Parathyroid adenoma (tissue), 2 donors: ENCODE data around the gene ADO.

Experiments used
- H2AFZ ChIP-seq: fragments of 300-600 bp; sonication (generic); one replicate; pipeline ENCODE4 v1.7.0; 2017; ENCODE audit warnings: antibody characterized with exemption, mild to moderate bottlenecking
- H3K27ac ChIP-seq: fragments of 300-600 bp; sonication (generic); one replicate; pipeline ENCODE4 v1.7.0; 2017
- H3K27me3 ChIP-seq: fragments of 300-600 bp; sonication (generic); one replicate; pipeline ENCODE4 v1.7.0; 2017; ENCODE audit warnings: low read length; ENCODE audit not compliant: control insufficient read depth, insufficient read depth
- H3K36me3 ChIP-seq: fragments of 300-600 bp; sonication (generic); one replicate; pipeline ENCODE4 v1.7.0; 2017; ENCODE audit warnings: low read length; ENCODE audit not compliant: control insufficient read depth, insufficient read depth
- H3K4me1 ChIP-seq: fragments of 300-600 bp; sonication (generic); one replicate; pipeline ENCODE4 v1.7.0; 2017; ENCODE audit warnings: control low read depth
- H3K4me2 ChIP-seq: fragments of 300-600 bp; sonication (generic); one replicate; pipeline ENCODE4 v1.7.0; 2017; ENCODE audit warnings: low read length
- H3K4me3 ChIP-seq: fragments of 300-600 bp; sonication (generic); one replicate; pipeline ENCODE4 v1.7.0; 2017; ENCODE audit warnings: low read depth, low read length
- H3K79me2 ChIP-seq: fragments of 300-600 bp; sonication (generic); one replicate; pipeline ENCODE4 v1.7.0; 2017; ENCODE audit warnings: control low read depth
- H3K9ac ChIP-seq: fragments of 300-600 bp; sonication (generic); one replicate; pipeline ENCODE4 v1.7.0; 2017; ENCODE audit warnings: mild to moderate bottlenecking
- H3K9me3 ChIP-seq: fragments of 300-600 bp; sonication (generic); one replicate; pipeline ENCODE4 v1.7.0; 2017; ENCODE audit warnings: low read length; ENCODE audit not compliant: control insufficient read depth
- CTCF ChIP-seq: fragments of 300-600 bp; sonication (generic); IDR thresholded peaks from one replicate; pipeline ENCODE4 v1.7.0; 2017; ENCODE audit warnings: antibody characterized with exemption, mild to moderate bottlenecking
- donor health status: primary hyperparathyroidism.

The ADO gene

DNA sequence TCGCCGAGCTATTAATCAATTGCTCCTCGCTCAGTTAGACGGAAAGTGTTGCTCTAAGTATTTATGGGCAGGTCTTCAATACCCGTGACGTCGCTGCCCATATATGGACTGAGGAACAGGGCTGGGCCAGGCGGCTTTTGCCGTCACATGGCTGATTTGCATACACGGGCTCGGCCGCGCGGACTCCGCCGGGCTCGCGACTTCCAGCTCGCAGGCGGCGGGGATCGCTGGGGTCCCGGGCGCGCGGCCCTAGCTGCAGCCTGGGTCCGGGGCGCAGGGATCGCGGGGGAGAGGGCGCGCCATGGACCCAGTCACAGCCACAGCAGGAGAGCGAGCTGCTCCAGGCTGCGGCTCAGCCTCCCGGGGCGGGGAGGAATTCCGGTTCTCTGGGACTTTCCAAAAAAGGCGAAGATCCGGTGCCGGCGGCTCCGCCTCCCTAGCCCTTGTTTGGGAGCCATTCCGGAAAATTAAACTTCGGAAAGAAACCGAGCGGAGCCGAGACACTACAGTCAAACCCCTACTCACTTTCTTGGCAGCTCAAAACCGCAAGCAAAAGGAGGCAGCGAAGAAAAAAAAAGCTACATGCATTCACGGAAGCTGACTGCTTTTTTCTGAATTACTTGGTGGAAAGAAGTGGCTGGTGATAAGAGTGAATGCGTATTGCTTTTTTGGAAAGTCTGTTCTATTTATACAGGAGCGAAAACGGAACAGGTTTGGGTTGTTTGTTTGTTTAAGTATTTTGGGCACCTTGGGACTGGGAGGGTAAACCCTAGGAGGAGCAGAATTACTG is 12.0 kb downstream of the ADO start, which contains the start of gene EGR2:
EGR2 (minus strand) TSS at position 36 of the 790 bp plus-strand sequence. CDS start 337 bp downstream, outside the sequence.
- Histone ChIP-seq H3K9me3 (no peaks in the 10 kb centered on the region), H3K9ac (peak within 1 kb of the TSS; percentile 3), H3K79me2 (no peaks in the 10 kb centered on the region), H3K4me2 (peak within 1 kb of the TSS; percentile 99), H3K4me1 (peaks cover 7% of the 10 kb centered on the region), H3K4me3 (peak within 1 kb of the TSS; percentile 86), H3K36me3 (no peaks in the 10 kb centered on the region), H3K27me3 (peaks cover 4% of the 10 kb centered on the region), H3K27ac (peak within 1 kb of the TSS; percentile 74), H2AFZ (peak within 1 kb of the TSS; percentile 86)
- no peak for TF ChIP-seq CTCF

DNA sequence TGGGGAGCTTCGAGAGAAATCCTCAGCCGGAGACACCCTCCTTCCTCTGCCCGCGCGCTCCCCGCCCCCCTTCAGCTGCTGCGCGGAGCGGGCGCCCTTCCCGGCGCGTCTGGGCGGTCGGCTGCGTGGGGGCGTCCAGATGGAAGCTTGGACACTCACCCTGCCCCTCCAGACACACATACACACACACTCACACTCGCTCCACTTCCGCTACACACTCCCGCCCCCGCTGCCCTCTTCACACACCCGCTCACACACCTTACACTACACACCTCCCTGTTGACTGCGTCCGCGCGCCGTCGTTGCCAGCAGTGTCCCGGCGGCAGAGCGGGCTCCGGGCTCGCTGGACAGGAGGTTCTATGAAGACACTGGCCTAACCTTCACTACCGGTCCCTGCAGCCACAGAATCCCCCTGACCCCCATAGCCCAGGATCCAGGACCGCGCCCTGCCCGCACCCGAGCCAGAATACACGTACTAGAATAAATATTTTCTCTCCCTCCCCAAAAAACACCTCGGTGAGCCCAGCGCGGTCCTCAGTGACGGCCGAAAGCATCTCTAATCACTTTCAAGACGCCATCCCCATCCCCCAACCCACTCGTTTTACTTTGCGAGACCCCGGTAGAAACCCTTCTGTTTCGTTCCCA is 12.7 kb downstream of the ADO start:
- Histone ChIP-seq H3K9me3 (no peaks in the 10 kb centered on the region), H3K4me1 (peaks cover 7% of the 10 kb centered on the region), H3K27ac (peak overlapping the region; percentile 74), H2AFZ (peak overlapping the region; percentile 86), H3K4me3 (peak overlapping the region; percentile 86), H3K27me3 (peaks cover 4% of the 10 kb centered on the region), H3K79me2 (no peaks in the 10 kb centered on the region), H3K36me3 (no peaks in the 10 kb centered on the region), H3K9ac (peak overlapping the region; percentile 3), H3K4me2 (peak overlapping the region; percentile 99)
- TF ChIP-seq CTCF = no peak

DNA sequence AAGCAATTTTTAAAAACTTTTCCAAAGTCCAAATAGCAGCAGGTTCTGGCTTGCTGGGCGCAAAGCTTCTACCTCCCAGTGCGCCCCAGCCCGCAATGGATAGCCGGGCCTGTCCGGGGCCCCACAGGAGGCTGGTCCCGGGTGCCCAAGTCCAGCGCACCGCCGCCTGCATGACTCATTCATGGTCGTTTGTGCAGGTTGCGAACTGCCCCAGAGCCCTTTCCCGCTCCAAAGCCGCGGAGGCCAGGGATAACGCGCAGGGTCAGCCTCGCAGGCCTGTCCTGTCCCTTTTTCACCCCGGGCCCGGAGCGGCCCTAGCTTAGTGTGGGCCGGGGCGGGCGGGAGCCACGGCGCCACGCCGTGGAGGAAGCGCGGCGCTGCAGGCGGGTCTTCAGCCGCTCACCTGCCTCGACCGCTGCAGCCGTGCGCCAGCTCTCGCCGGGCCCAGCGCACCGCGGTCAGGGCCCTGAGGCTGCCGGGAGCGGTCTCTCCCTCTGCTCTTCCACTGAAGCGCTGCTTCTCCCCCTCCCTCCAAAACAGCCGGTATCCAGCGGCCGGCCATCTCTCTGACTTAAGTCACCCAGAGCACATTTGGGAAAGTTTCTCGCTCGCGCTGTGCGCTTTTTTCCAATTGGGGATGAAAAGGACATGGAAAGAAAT is 13.4 kb downstream of the ADO start:
- H3K4me2 ChIP-seq = peak overlapping the region; percentile 99
- H3K27ac ChIP-seq = peak overlapping the region; percentile 74
- peak overlapping the region; percentile 86 for H3K4me3 ChIP-seq
- H3K79me2 ChIP-seq = no peaks in the 10 kb centered on the region
- H3K9ac ChIP-seq = no peak overlapping the region
- H3K9me3 ChIP-seq = no peaks in the 10 kb centered on the region
- H3K27me3 ChIP-seq = peaks cover 4% of the 10 kb centered on the region
- peak; percentile 77 for TF ChIP-seq CTCF
- H3K36me3 ChIP-seq = no peaks in the 10 kb centered on the region
- peaks cover 7% of the 10 kb centered on the region for H3K4me1 ChIP-seq
- H2AFZ ChIP-seq = peak overlapping the region; percentile 86

DNA sequence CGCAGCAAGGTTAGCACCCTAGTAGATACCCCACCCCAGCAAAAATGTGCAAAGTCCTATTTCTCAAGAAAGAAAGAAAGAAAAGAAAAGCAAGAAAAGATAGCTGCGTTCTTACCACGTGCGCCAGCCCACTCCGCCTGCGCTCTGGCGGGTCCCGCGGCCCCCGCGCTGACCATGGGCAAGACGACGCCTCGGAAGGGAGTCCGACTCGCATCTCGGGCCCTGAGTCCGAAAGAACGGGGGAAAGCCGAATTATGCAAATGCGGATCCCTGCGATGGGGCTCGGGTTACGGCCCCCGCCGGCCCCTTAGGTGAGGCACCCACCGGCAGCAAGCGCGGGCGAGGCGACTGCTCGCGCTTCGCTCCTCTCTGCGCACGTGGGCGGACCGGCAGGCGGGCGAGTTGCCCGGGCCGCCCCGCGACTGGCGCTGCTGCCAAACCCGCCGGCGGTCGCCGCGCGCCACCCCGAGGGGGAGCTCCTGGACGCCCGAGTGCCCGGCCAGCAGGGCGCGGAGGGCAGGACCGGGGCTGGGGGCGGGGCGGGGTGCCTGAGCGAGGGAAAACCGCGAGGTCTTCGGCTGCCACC is 14.0 kb downstream of the ADO start:
- Histone ChIP-seq H3K4me3 (peak overlapping the region; percentile 86), H3K36me3 (no peaks in the 10 kb centered on the region), H2AFZ (peak overlapping the region; percentile 86), H3K27me3 (peaks cover 4% of the 10 kb centered on the region), H3K4me1 (peaks cover 7% of the 10 kb centered on the region), H3K9me3 (no peaks in the 10 kb centered on the region), H3K79me2 (no peaks in the 10 kb centered on the region), H3K4me2 (peak overlapping the region; percentile 99), H3K9ac (no peak overlapping the region), H3K27ac (no peak overlapping the region)
- TF ChIP-seq CTCF = no peak
